ENCODE data around the gene HIC1. TPM values are rescaled to one million over a fixed set of nuclear protein-coding genes. Genes with fewer than 3 reads are reported as not detected.

The HIC1 gene
- total and polyA plus RNA-seq, 9 donors, result 3.9 to 108 (median 60.8) TPM

GRCh38 chr17:2019723-2020122, 35.2 kb upstream of the HIC1 start:
- no peak for DNase-seq
- H3K4me1 ChIP-seq (ENCODE audit: insufficient read depth), result peaks cover 1% of the 10 kb centered on the region
- no peaks in the 10 kb centered on the region for H3K36me3 ChIP-seq
- H3K9me3 ChIP-seq, result no peaks in the 10 kb centered on the region
- no peak overlapping the region for H3K27ac ChIP-seq
- intact Hi-C loops (cut with DNase I), result loop anchor here in 1 of 4 donors (10.0 kb wide), 2 partner anchors 65 to 365 kb away; no protein-coding TSS in a partner anchor
- 72 to 77% (median 75%) methylated on average over 8 of the region's 8 CpGs for WGBS, 3 donors
- H3K27me3 ChIP-seq, result no peaks in the 10 kb centered on the region
- no peak overlapping the region for H3K4me3 ChIP-seq
- TF ChIP-seq POLR2A (IDR thresholded peaks at IDR 0.05) (no peak), EP300 (IDR thresholded peaks at IDR 0.05) (no peak), CTCF (IDR thresholded peaks at IDR 0.05) (no peak)

GRCh38 chr17:2020721-2021120, 34.2 kb upstream of the HIC1 start:
- Histone ChIP-seq H3K4me3 (no peak overlapping the region), H3K27me3 (no peaks in the 10 kb centered on the region), H3K4me1 (ENCODE audit: insufficient read depth) (peaks cover 1% of the 10 kb centered on the region), H3K36me3 (no peaks in the 10 kb centered on the region), H3K27ac (no peak overlapping the region), H3K9me3 (no peaks in the 10 kb centered on the region)
- no peak for DNase-seq
- WGBS, 3 donors, result 59 to 67% (median 61%) methylated on average over 8 of the region's 8 CpGs
- TF ChIP-seq CTCF (IDR thresholded peaks at IDR 0.05) (no peak), EP300 (IDR thresholded peaks at IDR 0.05) (no peak), POLR2A (IDR thresholded peaks at IDR 0.05) (no peak)
- intact Hi-C loops (cut with DNase I), result loop anchor here in 1 of 4 donors (10.0 kb wide), 1 partner anchor 366 kb away; no protein-coding TSS in a partner anchor

- no peaks in the 10 kb centered on the region for H3K9me3 ChIP-seq
Measured at GRCh38 chr17:2022647-2023240, 32.2 kb upstream of the HIC1 start.

DNA sequence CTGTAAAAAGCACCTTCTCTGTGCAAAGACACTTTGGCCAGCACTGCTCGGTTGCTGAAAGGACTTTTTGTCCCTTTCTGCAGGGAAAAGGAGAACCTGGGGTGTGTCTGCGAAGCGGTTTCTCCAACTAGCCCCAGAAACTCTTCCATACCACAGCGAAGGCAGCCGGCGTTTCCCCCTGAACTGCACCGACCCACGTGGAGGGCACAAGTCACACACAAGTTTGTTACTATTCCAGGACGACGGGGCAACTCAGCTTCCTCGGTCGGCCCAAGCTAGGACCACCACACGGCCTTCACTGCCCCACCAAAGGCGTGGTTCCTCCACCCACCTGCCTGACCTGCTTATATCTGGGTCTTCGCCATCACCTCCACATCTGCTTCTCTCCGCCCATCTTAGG, 31.6 kb upstream of the HIC1 start:
- no peak for DNase-seq
- intact Hi-C loops (cut with DNase I), result loop anchor here in 1 of 4 donors (10.0 kb wide), 1 partner anchor 368 kb away; no protein-coding TSS in a partner anchor
- peaks cover 1% of the 10 kb centered on the region for H3K4me1 ChIP-seq (ENCODE audit: insufficient read depth)
- no peak overlapping the region for H3K4me3 ChIP-seq
- WGBS, 3 donors, result 50 to 54% (median 52%) methylated on average over 16 of the region's 16 CpGs
- H3K36me3 ChIP-seq, result no peaks in the 10 kb centered on the region
- no peaks in the 10 kb centered on the region for H3K27me3 ChIP-seq
- H3K9me3 ChIP-seq, result no peaks in the 10 kb centered on the region
- H3K27ac ChIP-seq, result no peak overlapping the region
- TF ChIP-seq CTCF (IDR thresholded peaks at IDR 0.05) (no peak), EP300 (IDR thresholded peaks at IDR 0.05) (no peak), POLR2A (IDR thresholded peaks at IDR 0.05) (no peak)

More at GRCh38 chr17:2022647-2023240, 32.2 kb upstream of the HIC1 start:
- Histone ChIP-seq H3K27me3 (no peaks in the 10 kb centered on the region), H3K4me3 (no peak overlapping the region), H3K27ac (no peak overlapping the region), H3K36me3 (no peaks in the 10 kb centered on the region), H3K4me1 (ENCODE audit: insufficient read depth) (peaks cover 1% of the 10 kb centered on the region)
- DNase-seq, result no peak
- TF ChIP-seq EP300 (IDR thresholded peaks at IDR 0.05) (no peak), CTCF (IDR thresholded peaks at IDR 0.05) (no peak), POLR2A (IDR thresholded peaks at IDR 0.05) (no peak)
- intact Hi-C loops (cut with DNase I), result loop anchor here in 1 of 4 donors (10.0 kb wide), 1 partner anchor 368 kb away; no protein-coding TSS in a partner anchor
- 83 to 86% (median 84%) methylated on average over 15 of the region's 15 CpGs for WGBS, 3 donors
